HL-60 (cell line): Measurements from ENCODE around the gene AAK1.
A peak's percentile ranks its signal among the peaks of the same experiment; 100 is the strongest.
"Not testable (repeated sequence)": the region's sequence is repeated elsewhere in the genome, so short reads cannot be mapped to it uniquely, and the experiment has no call there.

Experiments used
- DNase-seq, 2 experiments: peaks; one replicate each; pipeline ENCODE4 v3.0.0-alpha.2; 2010 to 2020; ENCODE audit warnings: low read depth in 1 of 2, low spot score in 1 of 2
- H3K27ac ChIP-seq: fragments of 250-450 bp; sonication (Bioruptor Pico); replicated peaks from 2 replicates; pipeline ENCODE4 v1.5.1; 2020; ENCODE audit warnings: mild to moderate bottlenecking, moderate library complexity
- H3K27me3 ChIP-seq: fragments of 250-450 bp; sonication (Bioruptor Pico); 2 replicates; pipeline ENCODE4 v1.5.1; 2021; ENCODE audit warnings: mild to moderate bottlenecking, moderate library complexity; ENCODE audit not compliant: insufficient read depth, poor library complexity, severe bottlenecking
- H3K4me3 ChIP-seq: replicated peaks from 2 replicates; pipeline ENCODE4 v1.5.1; 2011; ENCODE audit warnings: mild to moderate bottlenecking, control low read depth, low read length; ENCODE audit not compliant: insufficient read depth
- CTCF ChIP-seq: IDR thresholded peaks from one replicate; pipeline ENCODE4 v1.5.1; 2011; ENCODE audit warnings: low read length, control low read depth, inconsistent platforms; ENCODE audit not compliant: insufficient read depth
- GABPA ChIP-seq: IDR thresholded peaks from 2 replicates; pipeline ENCODE4 v1.6.1; 2012; ENCODE audit warnings: low read depth
- POLR2AphosphoS5 ChIP-seq: IDR thresholded peaks from 2 replicates; pipeline ENCODE4 v1.6.1; 2012; ENCODE audit warnings: low read depth
- SPI1 ChIP-seq: IDR thresholded peaks from 2 replicates; pipeline ENCODE4 v1.6.1; 2012; ENCODE audit warnings: low read depth, mild to moderate bottlenecking, borderline replicate concordance
- TF ChIP-seq, protein P1 (sequence below): IDR thresholded peaks from 2 replicates; pipeline ENCODE4 v1.6.1; 2012; ENCODE audit warnings: low read depth; ENCODE audit not compliant: insufficient replicate concordance

AAK1 gene

GRCh38 chr2:69452687-69453086 lies 190.9 kb downstream of the AAK1 start:
- H3K27ac ChIP-seq, result peak overlapping the region; percentile 30
- no peaks in the 10 kb centered on the region for H3K27me3 ChIP-seq
- TF ChIP-seq GABPA, result no peak
- TF ChIP-seq CTCF, result no peak
- no peak for TF ChIP-seq POLR2AphosphoS5
- TF ChIP-seq, protein P1, sequence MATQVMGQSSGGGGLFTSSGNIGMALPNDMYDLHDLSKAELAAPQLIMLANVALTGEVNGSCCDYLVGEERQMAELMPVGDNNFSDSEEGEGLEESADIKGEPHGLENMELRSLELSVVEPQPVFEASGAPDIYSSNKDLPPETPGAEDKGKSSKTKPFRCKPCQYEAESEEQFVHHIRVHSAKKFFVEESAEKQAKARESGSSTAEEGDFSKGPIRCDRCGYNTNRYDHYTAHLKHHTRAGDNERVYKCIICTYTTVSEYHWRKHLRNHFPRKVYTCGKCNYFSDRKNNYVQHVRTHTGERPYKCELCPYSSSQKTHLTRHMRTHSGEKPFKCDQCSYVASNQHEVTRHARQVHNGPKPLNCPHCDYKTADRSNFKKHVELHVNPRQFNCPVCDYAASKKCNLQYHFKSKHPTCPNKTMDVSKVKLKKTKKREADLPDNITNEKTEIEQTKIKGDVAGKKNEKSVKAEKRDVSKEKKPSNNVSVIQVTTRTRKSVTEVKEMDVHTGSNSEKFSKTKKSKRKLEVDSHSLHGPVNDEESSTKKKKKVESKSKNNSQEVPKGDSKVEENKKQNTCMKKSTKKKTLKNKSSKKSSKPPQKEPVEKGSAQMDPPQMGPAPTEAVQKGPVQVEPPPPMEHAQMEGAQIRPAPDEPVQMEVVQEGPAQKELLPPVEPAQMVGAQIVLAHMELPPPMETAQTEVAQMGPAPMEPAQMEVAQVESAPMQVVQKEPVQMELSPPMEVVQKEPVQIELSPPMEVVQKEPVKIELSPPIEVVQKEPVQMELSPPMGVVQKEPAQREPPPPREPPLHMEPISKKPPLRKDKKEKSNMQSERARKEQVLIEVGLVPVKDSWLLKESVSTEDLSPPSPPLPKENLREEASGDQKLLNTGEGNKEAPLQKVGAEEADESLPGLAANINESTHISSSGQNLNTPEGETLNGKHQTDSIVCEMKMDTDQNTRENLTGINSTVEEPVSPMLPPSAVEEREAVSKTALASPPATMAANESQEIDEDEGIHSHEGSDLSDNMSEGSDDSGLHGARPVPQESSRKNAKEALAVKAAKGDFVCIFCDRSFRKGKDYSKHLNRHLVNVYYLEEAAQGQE, result no peak
- no peak for TF ChIP-seq SPI1
- H3K4me3 ChIP-seq, result no peak overlapping the region
- no peak for DNase-seq

GRCh38 chr2:69450735-69451416 lies 192.7 kb downstream of the AAK1 start:
- no peak overlapping the region for H3K27ac ChIP-seq
- H3K27me3 ChIP-seq, result no peaks in the 10 kb centered on the region
- no peak for TF ChIP-seq SPI1
- TF ChIP-seq GABPA, result no peak
- no peak for TF ChIP-seq POLR2AphosphoS5
- TF ChIP-seq, protein P1, result no peak
- TF ChIP-seq CTCF, result no peak
- DNase-seq, result no peak
- H3K4me3 ChIP-seq, result no peak overlapping the region

DNA sequence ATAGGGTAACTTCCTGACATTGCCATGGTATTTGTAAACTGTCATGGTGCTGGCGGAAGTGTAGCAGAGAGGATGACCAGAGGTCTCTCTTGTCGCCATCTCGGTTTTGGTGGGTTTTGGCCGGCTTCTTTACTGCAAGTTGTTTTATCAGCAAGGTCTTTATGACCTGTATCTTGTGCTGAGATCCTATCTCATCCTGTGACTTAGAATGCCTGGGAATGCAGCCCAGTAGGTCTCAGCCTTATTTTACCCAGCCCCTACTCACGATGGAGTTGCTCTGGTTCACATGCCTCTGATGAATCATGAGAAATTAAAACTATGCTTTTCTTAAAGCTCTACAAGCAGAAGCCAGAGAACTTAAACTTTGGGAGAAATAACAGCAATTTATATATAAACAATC lies 193.6 kb downstream of the AAK1 start:
- no peak overlapping the region for H3K27ac ChIP-seq
- no peak overlapping the region for H3K4me3 ChIP-seq
- DNase-seq, result no peak
- TF ChIP-seq CTCF (no peak), GABPA (no peak), SPI1 (no peak), POLR2AphosphoS5 (no peak)
- TF ChIP-seq, protein P1, result no peak
- no peaks in the 10 kb centered on the region for H3K27me3 ChIP-seq

GRCh38 chr2:69443673-69444072 lies 199.9 kb downstream of the AAK1 start:
- DNase-seq, result not testable (repeated sequence)

DNA sequence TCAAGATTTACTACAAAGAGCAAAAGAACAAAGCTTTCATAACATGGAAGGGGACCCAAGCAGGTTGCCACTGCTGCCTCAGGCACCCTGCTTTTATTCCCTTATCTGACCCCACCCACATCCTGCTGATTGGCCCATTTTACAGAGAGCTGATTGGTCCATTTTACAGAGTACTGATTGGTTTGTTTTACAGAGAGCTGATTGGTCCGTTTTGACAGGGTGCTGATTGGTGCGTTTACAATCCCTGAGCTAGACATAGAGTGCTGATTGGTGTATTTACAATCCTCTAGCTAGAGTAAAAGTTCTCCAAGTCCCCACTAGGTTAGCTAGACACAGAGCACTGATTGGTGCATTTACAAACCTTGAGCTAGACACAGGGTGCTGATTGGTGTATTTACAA lies 204.0 kb downstream of the AAK1 start:
- H3K27ac ChIP-seq, H3K4me3 ChIP-seq, DNase-seq, H3K27me3 ChIP-seq: not testable (repeated sequence)

More at GRCh38 chr2:69443673-69444072, 199.9 kb downstream of the AAK1 start:
- H3K27ac ChIP-seq, H3K27me3 ChIP-seq, H3K4me3 ChIP-seq: not testable (repeated sequence)
